ENCODE data around the gene CDH24.
"Not testable (repeated sequence)": the region's sequence is repeated elsewhere in the genome, so short reads cannot be mapped to it uniquely, and the experiment has no call there.

The CDH24 gene

GRCh38 chr14:23030936-23031335 is 26.4 kb downstream of the CDH24 start:
- H3K4me3 ChIP-seq, result no peak overlapping the region
- H3K27ac ChIP-seq, result no peak overlapping the region

GRCh38 chr14:23028799-23029198 is 28.5 kb downstream of the CDH24 start:
- H3K27ac ChIP-seq, result peak overlapping the region in 3 of 21 experiments; percentile 10 to 39 (median 27)
- H3K4me3 ChIP-seq, result no peak overlapping the region

GRCh38 chr14:23025151-23025814 is 32.0 kb downstream of the CDH24 start:
- H3K27ac ChIP-seq, result no peak overlapping the region
- no peak overlapping the region for H3K4me3 ChIP-seq

GRCh38 chr14:23024612-23025075 is 32.7 kb downstream of the CDH24 start:
- Histone ChIP-seq H3K27ac (no peak overlapping the region), H3K4me3 (no peak overlapping the region)

- Histone ChIP-seq H3K27ac (no peak overlapping the region), H3K4me3 (no peak overlapping the region)
These were observed 33.5 kb downstream of the CDH24 start for GRCh38 chr14:23023795-23024152.

- Histone ChIP-seq H3K27ac (no peak overlapping the region), H3K4me3 (no peak overlapping the region)
These were observed 34.1 kb downstream of the CDH24 start for GRCh38 chr14:23023022-23023794.

GRCh38 chr14:23021889-23022442 is 35.4 kb downstream of the CDH24 start:
- Histone ChIP-seq H3K4me3 (no peak overlapping the region), H3K27ac (no peak overlapping the region)

- H3K27ac ChIP-seq, result no peak overlapping the region
- no peak overlapping the region for H3K4me3 ChIP-seq
These were observed 35.9 kb downstream of the CDH24 start for GRCh38 chr14:23021434-23021833.

GRCh38 chr14:23020143-23021128 is 36.9 kb downstream of the CDH24 start:
- no peak overlapping the region for H3K4me3 ChIP-seq
- H3K27ac ChIP-seq, result no peak overlapping the region

- H3K27ac ChIP-seq, result no peak overlapping the region
- no peak overlapping the region for H3K4me3 ChIP-seq
These were observed 39.2 kb downstream of the CDH24 start for GRCh38 chr14:23018107-23018506.

GRCh38 chr14:23017091-23017490 is 40.2 kb downstream of the CDH24 start:
- no peak overlapping the region for H3K4me3 ChIP-seq
- no peak overlapping the region for H3K27ac ChIP-seq

- Histone ChIP-seq H3K4me3 (no peak overlapping the region), H3K27ac (no peak overlapping the region)
These were observed 41.7 kb downstream of the CDH24 start for GRCh38 chr14:23015618-23016017.

- not testable (repeated sequence) for H3K4me3 ChIP-seq, H3K27ac ChIP-seq
These were observed 43.6 kb downstream of the CDH24 start for GRCh38 chr14:23013749-23014054.

- Histone ChIP-seq H3K4me3 (no peak overlapping the region), H3K27ac (peak overlapping the region in 1 of 21 experiments; percentile 11)
These were observed 44.1 kb downstream of the CDH24 start for GRCh38 chr14:23013054-23013748.

GRCh38 chr14:23009939-23010726 is 47.2 kb downstream of the CDH24 start, which contains the start of gene C14orf93:
C14orf93 (minus strand) TSS chr14:23010143; CDS start chr14:22999023, 11,120 bp downstream.
- Histone ChIP-seq H3K4me3 (peak within 1 kb of the TSS; percentile 37 to 56 (median 47)), H3K27ac (peak within 1 kb of the TSS in 20 of 21 experiments; percentile 39 to 88 (median 77))

GRCh38 chr14:23009483-23009938 is 47.8 kb downstream of the CDH24 start:
- Histone ChIP-seq H3K4me3 (peak overlapping the region; percentile 37 to 56 (median 47)), H3K27ac (peak overlapping the region in 19 of 21 experiments; percentile 39 to 88 (median 77))

GRCh38 chr14:23008831-23009230 is 48.5 kb downstream of the CDH24 start:
- Histone ChIP-seq H3K27ac (peak overlapping the region in 3 of 21 experiments; percentile 39 to 88 (median 75)), H3K4me3 (no peak overlapping the region)

All from skin epidermis (tissue), 12 donors.